Keratinocyte (primary cell): ENCODE measurements around the gene ST8SIA5. TPM values are rescaled to one million over a fixed set of nuclear protein-coding genes. Genes with fewer than 3 reads are reported as not detected.

Experiments
- DNase-seq: peaks from one replicate; pipeline ENCODE4 v3.0.0-alpha.2; 2011; ENCODE audit warnings: low read depth, missing footprints, low spot score
- FAIRE-seq: peaks from 2 replicates; lab custom pipeline; 2011; peaks lifted over from hg19 to GRCh38; lab: Jason Lieb, UNC
- H2AFZ ChIP-seq: 2 replicates; pipeline ENCODE4 v1.6.0; 2012; ENCODE audit warnings: low read length, control low read depth, inconsistent platforms; ENCODE audit not compliant: control insufficient read depth
- H3K27ac ChIP-seq: 2 replicates; pipeline ENCODE4 v1.5.1; 2011; ENCODE audit warnings: low read length; ENCODE audit not compliant: control insufficient read depth, insufficient read depth
- H3K27me3 ChIP-seq: 3 replicates; pipeline ENCODE4 v1.6.0; 2011; ENCODE audit warnings: low read length; ENCODE audit not compliant: control insufficient read depth, insufficient read depth; ENCODE audit errors: extremely low read depth
- H3K36me3 ChIP-seq, 2 experiments: 2 replicates in 1 of 2; 3 replicates in 1 of 2; pipeline ENCODE4 v1.5.1; 2011; ENCODE audit warnings: low read length in 2 of 2, mild to moderate bottlenecking in 1 of 2; ENCODE audit not compliant: control insufficient read depth in 2 of 2, insufficient read depth in 2 of 2; ENCODE audit errors: extremely low read depth in 1 of 2
- H3K4me1 ChIP-seq: 3 replicates; pipeline ENCODE4 v1.5.1; 2011; ENCODE audit warnings: low read length; ENCODE audit not compliant: control insufficient read depth, insufficient read depth; ENCODE audit errors: extremely low read depth
- H3K4me2 ChIP-seq: 3 replicates; pipeline ENCODE4 v1.6.0; 2011; ENCODE audit warnings: low read depth, low read length; ENCODE audit not compliant: control insufficient read depth, insufficient read depth; ENCODE audit errors: extremely low read depth
- H3K4me3 ChIP-seq, 3 experiments: fragments of 200-600 bp in 1 of 3; sonication (generic) in 1 of 3; 2 replicates in 2 of 3; 3 replicates in 1 of 3; pipeline ENCODE4 v1.5.1; 2011 to 2016; ENCODE audit warnings: low read length in 3 of 3, mild to moderate bottlenecking in 3 of 3, control low read depth in 2 of 3, inconsistent platforms in 1 of 3, low read depth in 1 of 3, mixed read lengths in 1 of 3, mixed run types in 1 of 3, moderate library complexity in 1 of 3; ENCODE audit not compliant: control insufficient read depth in 2 of 3, insufficient read depth in 2 of 3; ENCODE audit errors: extremely low read depth in 1 of 3
- H3K79me2 ChIP-seq: 2 replicates; pipeline ENCODE4 v1.6.0; 2012; ENCODE audit warnings: low read length; ENCODE audit not compliant: control insufficient read depth, insufficient read depth
- H3K9ac ChIP-seq: 3 replicates; pipeline ENCODE4 v1.6.0; 2011; ENCODE audit warnings: low read length; ENCODE audit not compliant: control insufficient read depth, insufficient read depth; ENCODE audit errors: extremely low read depth
- H3K9me1 ChIP-seq: 3 replicates; pipeline ENCODE4 v1.6.0; 2011; ENCODE audit warnings: low read length; ENCODE audit not compliant: control insufficient read depth, insufficient read depth; ENCODE audit errors: extremely low read depth
- H3K9me3 ChIP-seq: 2 replicates; pipeline ENCODE4 v1.5.1; 2012; ENCODE audit warnings: low read depth, low read length; ENCODE audit not compliant: control insufficient read depth
- H4K20me1 ChIP-seq: 3 replicates; pipeline ENCODE4 v1.6.0; 2011; ENCODE audit warnings: low read length; ENCODE audit not compliant: control insufficient read depth, insufficient read depth; ENCODE audit errors: extremely low read depth
- CTCF ChIP-seq, 3 experiments: IDR thresholded peaks in 1 of 3; conservative IDR thresholded peaks in 1 of 3; optimal IDR thresholded peaks in 1 of 3; 2 replicates in 2 of 3; 3 replicates in 1 of 3; pipeline versions ENCODE3 to v1.5.1; 2011; ENCODE audit warnings: low read length in 3 of 3, mild to moderate bottlenecking in 3 of 3, moderate library complexity in 2 of 3, control low read depth in 1 of 3, inconsistent platforms in 1 of 3; ENCODE audit not compliant: insufficient read depth in 2 of 3; ENCODE audit errors: extremely low read depth in 1 of 3
- EZH2 ChIP-seq: IDR thresholded peaks from one replicate; pipeline ENCODE4 v1.6.1; 2012; ENCODE audit warnings: inconsistent platforms, mild to moderate bottlenecking, low read length, moderate library complexity
- dilution Hi-C: fragments of 300-500 bp; cut with MboI; formaldehyde crosslinking; loops from one replicate; pipeline ENCODE4 v1.7.0; 2020; ENCODE audit warnings: low sequenced_read_pairs; ENCODE audit not compliant: extremely low pct_ligation_motif_present
- polyA plus RNA-seq, 5 experiments: library from polyadenylated mRNA; depleted of rRNA in 3 of 5; stranded (reverse) in 3 of 5; stranded (forward) in 1 of 5; unstranded in 1 of 5; fragments of >200 nt; gene quantifications; 1 replicate in 1 of 5; 2 replicates in 3 of 5; 3 replicates in 1 of 5; pipeline versions ENCODE4 v1.2.1 to v1.2.3, GENCODE V29; 2011 to 2012; ENCODE audit warnings: missing spikeins in 2 of 5, low read depth in 1 of 5, low replicate concordance in 1 of 5

The ST8SIA5 gene
- polyA plus RNA-seq, 1 donor (not counting 4 experiments of a cell fraction or from before 2014, with no cell fraction given), result under 0.01 TPM

- no peak for FAIRE-seq
- no peaks in the 10 kb centered on the region for H3K9me1 ChIP-seq
- no peaks in the 10 kb centered on the region for H3K9me3 ChIP-seq
- H3K4me1 ChIP-seq, result peaks cover 5% of the 10 kb centered on the region
- DNase-seq, result no peak
- TF ChIP-seq EZH2 (no peak), CTCF (optimal IDR thresholded peaks at IDR 0.05 in 1 of 3, IDR thresholded peaks at IDR 0.05 in 1 of 3, conservative IDR thresholded peaks at IDR 0.05 in 1 of 3; ENCODE audit: extremely low read depth in 1 of 3, insufficient read depth in 2 of 3, low read length in 3 of 3) (no peak)
- no peak overlapping the region for H3K4me2 ChIP-seq
- no peak overlapping the region for H3K9ac ChIP-seq
- no peaks in the 10 kb centered on the region for H3K79me2 ChIP-seq
- dilution Hi-C loops, result no loop called here
- H4K20me1 ChIP-seq, result no peaks in the 10 kb centered on the region
- no peak overlapping the region for H3K4me3 ChIP-seq
- H2AFZ ChIP-seq, result no peak overlapping the region
- H3K27ac ChIP-seq, result no peak overlapping the region
- H3K36me3 ChIP-seq, result no peaks in the 10 kb centered on the region
- H3K27me3 ChIP-seq, result no peaks in the 10 kb centered on the region
Measured at GRCh38 chr18:46663539-46663938, 93.3 kb downstream of the ST8SIA5 start.

- H3K27ac ChIP-seq, result no peak overlapping the region
- DNase-seq, result no peak
- H3K9me1 ChIP-seq, result no peaks in the 10 kb centered on the region
- H3K27me3 ChIP-seq, result peaks cover 5% of the 10 kb centered on the region
- no peaks in the 10 kb centered on the region for H4K20me1 ChIP-seq
- no peaks in the 10 kb centered on the region for H3K79me2 ChIP-seq
- no peak overlapping the region for H3K9ac ChIP-seq
- dilution Hi-C loops, result no loop called here
- H3K36me3 ChIP-seq, result no peaks in the 10 kb centered on the region
- no peaks in the 10 kb centered on the region for H3K9me3 ChIP-seq
- no peak overlapping the region for H2AFZ ChIP-seq
- no peak overlapping the region for H3K4me3 ChIP-seq
- peaks cover 5% of the 10 kb centered on the region for H3K4me1 ChIP-seq
- no peak for FAIRE-seq
- TF ChIP-seq EZH2 (no peak), CTCF (optimal IDR thresholded peaks at IDR 0.05 in 1 of 3, IDR thresholded peaks at IDR 0.05 in 1 of 3, conservative IDR thresholded peaks at IDR 0.05 in 1 of 3; ENCODE audit: extremely low read depth in 1 of 3, insufficient read depth in 2 of 3, low read length in 3 of 3) (no peak)
- no peak overlapping the region for H3K4me2 ChIP-seq
Measured at GRCh38 chr18:46660957-46661749, 95.7 kb downstream of the ST8SIA5 start.
